GM18517 (cell line): Measurements from ENCODE around the gene COQ7.

ENCODE experiments used
- ATAC-seq: cut with Tn5 transposase; IDR thresholded peaks from one replicate; pipeline ENCODE4 v1.9.1; 2021; ENCODE audit warnings: mild to moderate bottlenecking, moderate library complexity; ENCODE audit not compliant: unreplicated experiment

The COQ7 gene

GRCh38 chr16:19085679-19086200 lies 18.3 kb downstream of the COQ7 start:
- ATAC-seq: no peak

- peak; percentile 67 for ATAC-seq
These were observed 19.1 kb downstream of the COQ7 start for GRCh38 chr16:19086322-19087199.

GRCh38 chr16:19088341-19088916 lies 21.0 kb downstream of the COQ7 start:
- ATAC-seq: no peak

- ATAC-seq: no peak
These were observed 22.1 kb downstream of the COQ7 start for GRCh38 chr16:19089410-19089955.

- ATAC-seq: no peak
These were observed 23.5 kb downstream of the COQ7 start for GRCh38 chr16:19090916-19091315.

GRCh38 chr16:19092653-19093410 lies 25.4 kb downstream of the COQ7 start:
- no peak for ATAC-seq

GRCh38 chr16:19093631-19094541 lies 26.5 kb downstream of the COQ7 start:
- no peak for ATAC-seq

- ATAC-seq: no peak
These were observed 27.3 kb downstream of the COQ7 start for GRCh38 chr16:19094542-19095365.

GRCh38 chr16:19095654-19096053 lies 28.2 kb downstream of the COQ7 start:
- no peak for ATAC-seq

- ATAC-seq: no peak
These were observed 30.8 kb downstream of the COQ7 start for GRCh38 chr16:19098173-19098572.

- ATAC-seq: no peak
These were observed 34.9 kb downstream of the COQ7 start for GRCh38 chr16:19102187-19102872.

GRCh38 chr16:19104607-19105006 lies 37.2 kb downstream of the COQ7 start:
- no peak for ATAC-seq

- no peak for ATAC-seq
These were observed 37.7 kb downstream of the COQ7 start for GRCh38 chr16:19105131-19105530.

- ATAC-seq: no peak
These were observed 38.6 kb downstream of the COQ7 start for GRCh38 chr16:19105891-19106624.

GRCh38 chr16:19106625-19107020 lies 39.2 kb downstream of the COQ7 start:
- no peak for ATAC-seq

GRCh38 chr16:19108409-19109287 lies 41.2 kb downstream of the COQ7 start:
- no peak for ATAC-seq

GRCh38 chr16:19109288-19109664 lies 41.9 kb downstream of the COQ7 start:
- no peak for ATAC-seq
